ENCODE results near the gene GARIN3. TPM values are rescaled to one million over a fixed set of nuclear protein-coding genes. Genes with fewer than 3 reads are reported as not detected.

The GARIN3 gene
- total and polyA plus RNA-seq, 2 donors (not counting 3 experiments of a cell fraction or from before 2014, with no cell fraction given), result not detected

DNA sequence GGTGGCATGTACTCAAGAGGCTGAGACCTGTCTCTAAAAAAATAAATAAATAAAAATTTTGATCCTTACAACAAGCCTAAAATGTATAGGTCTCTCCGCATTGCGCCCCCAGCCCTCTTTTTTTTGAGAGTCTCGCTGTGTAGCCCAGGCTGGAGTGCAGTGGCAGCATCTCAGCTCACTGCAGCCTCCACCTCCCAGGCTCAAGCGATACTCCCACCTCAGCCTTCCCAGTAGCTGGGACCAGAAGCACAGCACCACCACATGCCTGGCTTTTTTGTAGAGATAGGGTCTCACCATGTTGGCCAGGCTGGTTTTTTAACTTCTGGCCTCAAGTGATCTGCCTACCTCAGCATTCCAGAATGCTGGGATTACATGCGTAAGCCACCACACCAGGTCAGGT, 2.2 kb upstream of the GARIN3 start:
- H4K20me1 ChIP-seq (replicated peaks; ENCODE audit: control insufficient read depth, extremely low read depth, insufficient read depth, low read length), result no peaks in the 10 kb centered on the region
- ChIA-PET POLR2A (no interaction called here), CTCF (no interaction called here)
- H3K79me2 ChIP-seq (ENCODE audit: control insufficient read depth, insufficient read depth, low read length), result no peaks in the 10 kb centered on the region
- H2AFZ ChIP-seq (ENCODE audit: low read depth, low read length), result no peak overlapping the region
- TF ChIP-seq, protein P1, sequence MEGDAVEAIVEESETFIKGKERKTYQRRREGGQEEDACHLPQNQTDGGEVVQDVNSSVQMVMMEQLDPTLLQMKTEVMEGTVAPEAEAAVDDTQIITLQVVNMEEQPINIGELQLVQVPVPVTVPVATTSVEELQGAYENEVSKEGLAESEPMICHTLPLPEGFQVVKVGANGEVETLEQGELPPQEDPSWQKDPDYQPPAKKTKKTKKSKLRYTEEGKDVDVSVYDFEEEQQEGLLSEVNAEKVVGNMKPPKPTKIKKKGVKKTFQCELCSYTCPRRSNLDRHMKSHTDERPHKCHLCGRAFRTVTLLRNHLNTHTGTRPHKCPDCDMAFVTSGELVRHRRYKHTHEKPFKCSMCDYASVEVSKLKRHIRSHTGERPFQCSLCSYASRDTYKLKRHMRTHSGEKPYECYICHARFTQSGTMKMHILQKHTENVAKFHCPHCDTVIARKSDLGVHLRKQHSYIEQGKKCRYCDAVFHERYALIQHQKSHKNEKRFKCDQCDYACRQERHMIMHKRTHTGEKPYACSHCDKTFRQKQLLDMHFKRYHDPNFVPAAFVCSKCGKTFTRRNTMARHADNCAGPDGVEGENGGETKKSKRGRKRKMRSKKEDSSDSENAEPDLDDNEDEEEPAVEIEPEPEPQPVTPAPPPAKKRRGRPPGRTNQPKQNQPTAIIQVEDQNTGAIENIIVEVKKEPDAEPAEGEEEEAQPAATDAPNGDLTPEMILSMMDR (IDR thresholded peaks at IDR 0.05; ENCODE audit: extremely low read depth in 1 of 2, insufficient read depth in 1 of 2, low read depth in 1 of 2, low read length in 2 of 2), result no peak
- TF ChIP-seq POLR2A (IDR thresholded peaks at IDR 0.05; ENCODE audit: low read depth, low read length), result no peak
- TF ChIP-seq, protein P2, sequence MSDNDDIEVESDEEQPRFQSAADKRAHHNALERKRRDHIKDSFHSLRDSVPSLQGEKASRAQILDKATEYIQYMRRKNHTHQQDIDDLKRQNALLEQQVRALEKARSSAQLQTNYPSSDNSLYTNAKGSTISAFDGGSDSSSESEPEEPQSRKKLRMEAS (IDR thresholded peaks at IDR 0.05; ENCODE audit: insufficient read depth, insufficient read length), result no peak
- no peak for TF ChIP-seq EZH2 (IDR thresholded peaks at IDR 0.05; ENCODE audit: borderline replicate concordance, low read depth, low read length, severe bottlenecking)
- no peak for TF ChIP-seq FOS (IDR thresholded peaks at IDR 0.05; ENCODE audit: borderline replicate concordance, insufficient read depth, low read length)
- no peak for TF ChIP-seq MYC (IDR thresholded peaks at IDR 0.05; ENCODE audit: low read depth, low read length)
- dilution Hi-C loops (cut with MboI; ENCODE audit: extremely low pct_ligation_motif_present, low sequenced_read_pairs) (no loop called here), intact Hi-C loops (cut with micrococcal nuclease) (no loop called here)
- no peaks in the 10 kb centered on the region for H3K4me1 ChIP-seq (ENCODE audit: control insufficient read depth, extremely low read depth, insufficient read depth, low read length)
- H3K4me2 ChIP-seq (ENCODE audit: insufficient read depth, low read length), result no peak overlapping the region
- no peak for FAIRE-seq
- no peak for DNase-seq (ENCODE audit: low read depth, low spot score)
- no peaks in the 10 kb centered on the region for H3K36me3 ChIP-seq (ENCODE audit: control insufficient read depth in 2 of 2, extremely low read depth in 1 of 2, insufficient read depth in 2 of 2, low read length in 2 of 2)
- no peak overlapping the region for H3K27ac ChIP-seq (ENCODE audit: insufficient read depth, low read depth, low read length)
- no peaks in the 10 kb centered on the region for H3K27me3 ChIP-seq (ENCODE audit: control insufficient read depth in 2 of 2, insufficient read depth in 2 of 2, low read length in 2 of 2)
- no TSS peak for BruUV-seq (replicated peaks)
- no peaks in the 10 kb centered on the region for H3K9me3 ChIP-seq (replicated peaks; ENCODE audit: control insufficient read depth, insufficient read depth, low read length)
- no peaks in the 10 kb centered on the region for H3K9me1 ChIP-seq (replicated peaks; ENCODE audit: control insufficient read depth, extremely low read depth, insufficient read depth, low read length)
- no peak overlapping the region for H3K9ac ChIP-seq (replicated peaks; ENCODE audit: extremely low read depth, insufficient read depth, low read length)
- no peak overlapping the region for H3K4me3 ChIP-seq (replicated peaks in 1 of 3; ENCODE audit: insufficient read depth in 1 of 3, low read depth in 1 of 3, low read length in 3 of 3)

DNA sequence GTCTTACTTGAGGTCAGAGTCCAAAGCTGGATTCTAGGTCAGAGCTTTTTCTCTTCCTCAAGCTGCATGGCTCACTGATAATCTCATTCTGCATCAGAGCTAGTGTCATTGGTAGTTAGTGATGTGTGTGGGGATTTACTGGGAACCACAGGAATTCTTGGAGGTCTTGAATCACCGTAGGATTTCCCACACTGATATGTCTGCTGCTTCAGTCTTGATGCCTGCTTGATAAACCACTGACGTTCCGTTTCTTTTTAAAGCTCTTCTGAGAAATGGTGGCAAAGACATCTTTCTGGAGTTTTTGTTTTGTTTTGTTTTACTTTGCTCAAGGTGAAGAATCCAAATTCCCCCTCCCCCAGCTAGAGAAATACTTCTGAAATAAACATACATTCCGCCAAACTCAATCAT, 1.2 kb upstream of the GARIN3 start:
- Histone ChIP-seq H3K9me3 (replicated peaks; ENCODE audit: control insufficient read depth, insufficient read depth, low read length) (no peaks in the 10 kb centered on the region), H3K4me3 (replicated peaks in 1 of 3; ENCODE audit: insufficient read depth in 1 of 3, low read depth in 1 of 3, low read length in 3 of 3) (no peak overlapping the region), H3K27me3 (ENCODE audit: control insufficient read depth in 2 of 2, insufficient read depth in 2 of 2, low read length in 2 of 2) (no peaks in the 10 kb centered on the region), H4K20me1 (replicated peaks; ENCODE audit: control insufficient read depth, extremely low read depth, insufficient read depth, low read length) (no peaks in the 10 kb centered on the region), H2AFZ (ENCODE audit: low read depth, low read length) (no peak overlapping the region), H3K27ac (ENCODE audit: insufficient read depth, low read depth, low read length) (no peak overlapping the region), H3K4me1 (ENCODE audit: control insufficient read depth, extremely low read depth, insufficient read depth, low read length) (no peaks in the 10 kb centered on the region), H3K4me2 (ENCODE audit: insufficient read depth, low read length) (no peak overlapping the region), H3K9ac (replicated peaks; ENCODE audit: extremely low read depth, insufficient read depth, low read length) (no peak overlapping the region), H3K9me1 (replicated peaks; ENCODE audit: control insufficient read depth, extremely low read depth, insufficient read depth, low read length) (no peaks in the 10 kb centered on the region), H3K36me3 (ENCODE audit: control insufficient read depth in 2 of 2, extremely low read depth in 1 of 2, insufficient read depth in 2 of 2, low read length in 2 of 2) (no peaks in the 10 kb centered on the region), H3K79me2 (ENCODE audit: control insufficient read depth, insufficient read depth, low read length) (no peaks in the 10 kb centered on the region)
- no TSS peak for BruUV-seq (replicated peaks)
- intact Hi-C loops (cut with micrococcal nuclease) (no loop called here), dilution Hi-C loops (cut with MboI; ENCODE audit: extremely low pct_ligation_motif_present, low sequenced_read_pairs) (no loop called here)
- CTCF ChIA-PET, result interaction anchor here (1.0 kb wide), 2 partner anchors 12 to 18 kb away, joined by 3 to 6 read pairs; no protein-coding TSS in a partner anchor
- DNase-seq (ENCODE audit: low read depth, low spot score) (no peak), FAIRE-seq (no peak)
- TF ChIP-seq, protein P2 (IDR thresholded peaks at IDR 0.05; ENCODE audit: insufficient read depth, insufficient read length), result no peak
- TF ChIP-seq MYC (IDR thresholded peaks at IDR 0.05; ENCODE audit: low read depth, low read length) (no peak), EZH2 (IDR thresholded peaks at IDR 0.05; ENCODE audit: borderline replicate concordance, low read depth, low read length, severe bottlenecking) (no peak), POLR2AphosphoS5 (IDR thresholded peaks at IDR 0.05; ENCODE audit: insufficient read depth, low read depth, low read length) (no peak), JUN (IDR thresholded peaks at IDR 0.05; ENCODE audit: borderline replicate concordance, insufficient read depth, insufficient read length, low read depth) (no peak), GATA2 (IDR thresholded peaks at IDR 0.05; ENCODE audit: insufficient read depth, insufficient read length, low read depth, low read length) (no peak), POLR2A (IDR thresholded peaks at IDR 0.05; ENCODE audit: low read depth, low read length) (no peak), FOS (IDR thresholded peaks at IDR 0.05; ENCODE audit: borderline replicate concordance, insufficient read depth, low read length) (no peak)
- TF ChIP-seq, protein P1 (IDR thresholded peaks at IDR 0.05; ENCODE audit: extremely low read depth in 1 of 2, insufficient read depth in 1 of 2, low read depth in 1 of 2, low read length in 2 of 2), result no peak
- POLR2A ChIA-PET, result no interaction called here
